ENCODE data around the gene DNAH8.

DNA sequence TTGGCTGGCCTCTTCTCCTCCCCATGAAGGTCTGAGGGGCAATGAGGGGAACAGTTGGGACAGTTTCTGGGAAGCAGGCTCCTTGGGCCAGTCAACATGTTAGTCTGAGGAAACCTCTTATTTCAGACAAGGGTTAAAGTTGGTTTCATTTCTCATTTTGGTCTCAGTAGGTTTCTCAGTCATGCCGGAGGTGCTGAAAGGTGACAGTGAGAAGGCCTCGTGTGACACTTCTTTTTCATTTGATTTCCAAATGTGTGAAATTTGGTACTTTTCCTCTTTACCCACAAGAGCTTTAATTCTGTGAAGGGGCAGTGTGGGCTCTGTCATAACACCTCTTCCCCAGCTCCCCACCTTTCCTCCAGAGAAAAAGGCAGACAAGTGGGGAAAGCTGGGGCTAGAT, 326.0 kb downstream of the DNAH8 start:
- TF ChIP-seq POLR2A (IDR thresholded peaks at IDR 0.05; ENCODE audit: borderline replicate concordance, extremely low read depth, insufficient read depth, insufficient read length) (no peak), EZH2 (IDR thresholded peaks at IDR 0.05) (no peak), CEBPB (IDR thresholded peaks at IDR 0.05; ENCODE audit: low read depth) (no peak), EGR1 (IDR thresholded peaks at IDR 0.05; ENCODE audit: low read depth) (no peak), YY1 (IDR thresholded peaks at IDR 0.05; ENCODE audit: extremely low read depth, insufficient replicate concordance, low read depth, low read length) (no peak), RAD21 (IDR thresholded peaks at IDR 0.05; ENCODE audit: low read depth) (no peak)
- TF ChIP-seq, protein P1, sequence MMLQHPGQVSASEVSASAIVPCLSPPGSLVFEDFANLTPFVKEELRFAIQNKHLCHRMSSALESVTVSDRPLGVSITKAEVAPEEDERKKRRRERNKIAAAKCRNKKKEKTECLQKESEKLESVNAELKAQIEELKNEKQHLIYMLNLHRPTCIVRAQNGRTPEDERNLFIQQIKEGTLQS (IDR thresholded peaks at IDR 0.05): no peak
- TF ChIP-seq, protein P2, sequence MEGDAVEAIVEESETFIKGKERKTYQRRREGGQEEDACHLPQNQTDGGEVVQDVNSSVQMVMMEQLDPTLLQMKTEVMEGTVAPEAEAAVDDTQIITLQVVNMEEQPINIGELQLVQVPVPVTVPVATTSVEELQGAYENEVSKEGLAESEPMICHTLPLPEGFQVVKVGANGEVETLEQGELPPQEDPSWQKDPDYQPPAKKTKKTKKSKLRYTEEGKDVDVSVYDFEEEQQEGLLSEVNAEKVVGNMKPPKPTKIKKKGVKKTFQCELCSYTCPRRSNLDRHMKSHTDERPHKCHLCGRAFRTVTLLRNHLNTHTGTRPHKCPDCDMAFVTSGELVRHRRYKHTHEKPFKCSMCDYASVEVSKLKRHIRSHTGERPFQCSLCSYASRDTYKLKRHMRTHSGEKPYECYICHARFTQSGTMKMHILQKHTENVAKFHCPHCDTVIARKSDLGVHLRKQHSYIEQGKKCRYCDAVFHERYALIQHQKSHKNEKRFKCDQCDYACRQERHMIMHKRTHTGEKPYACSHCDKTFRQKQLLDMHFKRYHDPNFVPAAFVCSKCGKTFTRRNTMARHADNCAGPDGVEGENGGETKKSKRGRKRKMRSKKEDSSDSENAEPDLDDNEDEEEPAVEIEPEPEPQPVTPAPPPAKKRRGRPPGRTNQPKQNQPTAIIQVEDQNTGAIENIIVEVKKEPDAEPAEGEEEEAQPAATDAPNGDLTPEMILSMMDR (IDR thresholded peaks at IDR 0.05 in 2 of 3, conservative IDR thresholded peaks at IDR 0.05 in 1 of 3; ENCODE audit: borderline replicate concordance in 1 of 3, insufficient read depth in 1 of 3, low read depth in 2 of 3, low read length in 2 of 3): no peak
